Activated naive CD8-positive, alpha-beta T cell treated with anti-CD3 and anti-CD28 coated beads, Interleukin-2, amount 10 ng/mL, durations not matched to agents 7 days and 5 days (primary cell): ENCODE results near the gene COA4. TPM values are rescaled to one million over a fixed set of nuclear protein-coding genes. Genes with fewer than 3 reads are reported as not detected.
A peak's percentile ranks its signal among the peaks of the same experiment; 100 is the strongest.

Experiments
- ATAC-seq: fragments of 150-1000 bp; cut with Tn5 transposase; one replicate; pipeline ENCODE4 v1.10.0; 2021; ENCODE audit warnings: low read depth, moderate library complexity
- POLR2A ChIA-PET: fragments of 350-600 bp; sonication (Branson Sonifier 250); formaldehyde crosslinking; loops from one replicate; lab custom pipeline; 2021; ENCODE audit warnings: antibody characterized with exemption; lab: Charles Lee
- DNase-seq: peaks from one replicate; pipeline ENCODE4 v3.0.0; 2021
- H3K27ac Mint-ChIP-seq: one replicate; pipeline ENCODE4 v1.8.0; 2022; ENCODE audit warnings: mild to moderate bottlenecking, mixed read lengths
- H3K27me3 Mint-ChIP-seq: one replicate; pipeline ENCODE4 v1.8.0; 2022; ENCODE audit warnings: mild to moderate bottlenecking, moderate library complexity, mixed read lengths
- H3K36me3 Mint-ChIP-seq: one replicate; pipeline ENCODE4 v1.8.0; 2021; ENCODE audit warnings: mild to moderate bottlenecking, mixed read lengths
- H3K4me1 Mint-ChIP-seq: one replicate; pipeline ENCODE4 v1.8.0; 2021; ENCODE audit warnings: mixed read lengths
- H3K4me3 Mint-ChIP-seq: one replicate; pipeline ENCODE4 v1.8.0; 2022; ENCODE audit warnings: mild to moderate bottlenecking, moderate library complexity, mixed read lengths
- H3K9me3 Mint-ChIP-seq: one replicate; pipeline ENCODE4 v1.8.0; 2021; ENCODE audit warnings: mixed read lengths
- total RNA-seq, 2 experiments: library from RNA; stranded (reverse); gene quantifications; one replicate each; pipeline ENCODE4 v1.2.3, GENCODE V29; 2021

The COA4 gene
- 10 to 100 TPM; 52.4 to 62.5 TPM for total RNA-seq

DNA sequence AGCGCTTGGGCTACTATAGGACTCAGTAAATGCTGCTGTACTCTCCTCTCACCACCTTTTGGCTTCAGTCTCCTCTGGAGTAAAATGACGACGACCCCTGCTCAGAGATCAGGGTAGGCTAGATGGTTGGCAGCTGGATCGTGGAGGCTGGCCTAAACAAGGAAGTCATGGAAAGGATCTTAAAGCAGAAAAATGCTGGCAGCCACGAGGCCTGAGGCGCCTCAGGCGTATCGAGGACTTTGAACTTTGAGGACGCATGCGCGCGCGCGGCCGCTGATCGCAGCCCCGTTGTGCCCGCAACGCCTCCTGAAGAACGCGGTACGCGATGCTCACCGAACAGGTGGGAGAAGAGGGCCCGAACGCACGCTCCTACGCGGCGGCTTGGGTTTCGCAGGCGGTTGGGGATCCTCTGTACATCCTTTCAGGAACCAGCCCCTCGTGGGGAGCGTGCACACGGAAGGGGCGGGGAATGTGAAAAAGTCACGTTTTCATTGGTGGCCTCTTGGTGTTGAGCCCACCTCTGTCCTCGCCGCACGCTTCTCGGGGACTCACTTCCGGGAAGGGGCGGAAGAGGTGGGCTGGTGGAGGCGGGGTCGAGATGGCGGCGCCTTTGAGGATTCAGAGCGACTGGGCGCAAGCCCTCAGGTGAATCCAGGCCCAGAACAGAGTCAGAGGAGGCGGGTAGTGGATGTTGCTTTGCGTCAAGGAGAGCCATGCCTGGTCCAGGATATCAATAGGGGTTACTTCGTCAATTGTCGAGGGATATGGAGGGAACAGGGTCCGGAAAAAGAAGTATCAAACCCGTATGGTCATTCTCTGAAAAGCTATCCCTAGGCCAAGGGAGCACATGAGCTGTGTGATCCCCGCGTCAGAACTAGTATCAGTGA, at the start of gene COA4, which contains the start of gene PAAF1:
Gene COA4, minus strand, starts transcription at position 423 of the 887 bp plus-strand sequence. CDS start 3,468 bp downstream, outside the sequence.
Gene PAAF1, plus strand, starts transcription at position 576 of the 887 bp plus-strand sequence. Its CDS starts 23 bp downstream, at position 599.
- ATAC-seq, result peak; percentile 96
- POLR2A ChIA-PET, result interaction anchor here (0.6 to 1.3 kb wide), 5 partner anchors 9 to 97 kb away, joined by 3 to 8 read pairs (median 4); partner anchors contain the start of gene MRPL48
- Mint-ChIP-seq H3K36me3 (peaks cover 15% of the 10 kb centered on the region), H3K4me3 (peak within 1 kb of the TSS; percentile 100), H3K4me1 (peaks cover 19% of the 10 kb centered on the region), H3K27ac (peak within 1 kb of the TSS; percentile 96), H3K9me3 (no peaks in the 10 kb centered on the region), H3K27me3 (no peaks in the 10 kb centered on the region)
- peak; percentile 88 for DNase-seq

DNA sequence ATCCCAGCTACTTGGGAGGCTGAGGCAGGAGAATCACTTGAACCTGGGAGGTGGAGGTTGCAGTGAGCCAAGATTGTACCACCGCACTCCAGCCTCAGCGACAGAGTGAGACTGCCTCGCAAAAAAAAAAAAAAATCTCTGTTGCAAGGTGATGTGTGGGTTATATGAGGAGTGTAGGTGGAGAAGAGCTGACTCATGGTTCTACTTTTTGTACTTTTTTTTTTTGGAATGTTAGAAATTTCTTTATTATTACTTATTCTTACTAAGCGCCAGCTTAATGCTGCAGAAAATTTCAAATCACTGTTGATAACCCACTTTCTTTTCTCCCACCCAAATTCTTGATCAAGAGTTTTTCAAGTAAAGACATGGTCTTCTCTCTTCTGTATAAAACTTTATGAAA, 44.5 kb upstream of the COA4 start:
- DNase-seq, result no peak
- ATAC-seq, result no peak
- no peaks in the 10 kb centered on the region for H3K4me1 Mint-ChIP-seq
- POLR2A ChIA-PET, result no interaction called here
- H3K36me3 Mint-ChIP-seq, result peaks cover 24% of the 10 kb centered on the region
- no peaks in the 10 kb centered on the region for H3K27me3 Mint-ChIP-seq
- no peak overlapping the region for H3K27ac Mint-ChIP-seq
- no peak overlapping the region for H3K4me3 Mint-ChIP-seq
- H3K9me3 Mint-ChIP-seq, result no peaks in the 10 kb centered on the region

DNA sequence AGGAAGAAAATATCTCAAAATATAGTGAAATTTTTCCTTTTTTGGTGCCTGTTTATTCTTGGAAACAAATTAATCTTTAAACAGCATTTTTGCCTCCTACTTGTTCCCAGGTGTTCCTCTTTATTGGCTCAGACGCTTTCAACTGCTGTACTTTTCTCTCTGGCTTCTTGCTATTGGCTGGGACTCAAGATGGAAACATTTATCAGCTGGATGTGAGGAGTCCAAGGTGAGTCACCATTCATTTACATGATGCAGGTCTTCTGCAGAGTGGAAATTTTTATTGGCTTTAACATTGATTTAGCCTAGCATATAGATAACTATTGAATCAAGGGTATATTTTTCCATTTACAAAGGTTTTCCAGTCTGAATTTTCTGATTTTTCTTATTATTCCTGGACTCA, 39.8 kb upstream of the COA4 start:
- DNase-seq, result no peak
- Mint-ChIP-seq H3K4me1 (no peaks in the 10 kb centered on the region), H3K9me3 (no peaks in the 10 kb centered on the region), H3K4me3 (no peak overlapping the region), H3K27ac (no peak overlapping the region), H3K27me3 (no peaks in the 10 kb centered on the region), H3K36me3 (peaks cover 32% of the 10 kb centered on the region)
- POLR2A ChIA-PET, result interaction anchor here (0.6 kb wide), 1 partner anchor 55 kb away, joined by 4 read pairs; no protein-coding TSS in a partner anchor
- no peak for ATAC-seq

DNA sequence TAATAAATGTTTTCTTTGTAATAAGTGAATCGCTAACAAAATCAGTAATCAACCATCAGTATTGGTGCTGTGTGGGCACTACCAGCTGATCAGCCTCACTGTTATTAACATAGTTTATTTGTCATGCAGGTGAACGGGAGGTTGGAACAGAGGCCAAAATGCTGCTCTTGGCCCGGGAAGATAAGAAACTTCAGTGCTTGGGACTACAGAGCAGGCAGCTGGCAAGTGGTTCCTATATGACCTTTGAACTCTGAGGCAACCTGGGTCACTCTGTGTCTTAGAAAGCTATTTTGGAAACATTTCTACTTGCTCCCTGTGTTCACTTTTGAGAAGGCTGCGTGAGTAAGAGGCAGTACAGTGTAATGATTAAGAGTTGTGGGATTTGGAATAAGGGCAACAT, 37.6 kb upstream of the COA4 start:
- no peaks in the 10 kb centered on the region for H3K9me3 Mint-ChIP-seq
- no peak overlapping the region for H3K27ac Mint-ChIP-seq
- H3K27me3 Mint-ChIP-seq, result no peaks in the 10 kb centered on the region
- DNase-seq (no peak), ATAC-seq (no peak)
- peaks cover 32% of the 10 kb centered on the region for H3K36me3 Mint-ChIP-seq
- POLR2A ChIA-PET, result no interaction called here
- H3K4me1 Mint-ChIP-seq, result no peaks in the 10 kb centered on the region
- H3K4me3 Mint-ChIP-seq, result no peak overlapping the region

DNA sequence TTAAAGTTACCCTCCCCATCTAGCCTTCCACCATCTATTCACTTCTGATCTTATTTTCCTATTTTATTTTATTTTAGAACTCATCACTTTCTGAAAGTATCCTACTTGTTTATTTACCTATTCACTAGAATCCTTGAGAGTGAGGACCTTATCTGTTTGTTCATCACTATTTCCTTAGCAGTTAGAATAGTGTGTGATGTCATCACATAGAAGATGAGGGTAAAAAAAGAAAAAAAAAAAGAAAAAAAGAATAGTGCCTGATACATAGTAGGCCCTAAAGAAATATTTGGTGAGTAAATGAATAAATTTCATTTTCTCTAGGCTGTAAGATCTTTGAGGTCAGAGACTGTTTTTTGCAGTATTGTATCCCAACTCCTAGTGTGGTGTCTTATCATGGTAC, 36.8 kb upstream of the COA4 start:
- no peak overlapping the region for H3K4me3 Mint-ChIP-seq
- no peaks in the 10 kb centered on the region for H3K4me1 Mint-ChIP-seq
- ATAC-seq, result no peak
- peaks cover 24% of the 10 kb centered on the region for H3K36me3 Mint-ChIP-seq
- POLR2A ChIA-PET, result no interaction called here
- no peak for DNase-seq
- no peaks in the 10 kb centered on the region for H3K9me3 Mint-ChIP-seq
- no peak overlapping the region for H3K27ac Mint-ChIP-seq
- H3K27me3 Mint-ChIP-seq, result no peaks in the 10 kb centered on the region

DNA sequence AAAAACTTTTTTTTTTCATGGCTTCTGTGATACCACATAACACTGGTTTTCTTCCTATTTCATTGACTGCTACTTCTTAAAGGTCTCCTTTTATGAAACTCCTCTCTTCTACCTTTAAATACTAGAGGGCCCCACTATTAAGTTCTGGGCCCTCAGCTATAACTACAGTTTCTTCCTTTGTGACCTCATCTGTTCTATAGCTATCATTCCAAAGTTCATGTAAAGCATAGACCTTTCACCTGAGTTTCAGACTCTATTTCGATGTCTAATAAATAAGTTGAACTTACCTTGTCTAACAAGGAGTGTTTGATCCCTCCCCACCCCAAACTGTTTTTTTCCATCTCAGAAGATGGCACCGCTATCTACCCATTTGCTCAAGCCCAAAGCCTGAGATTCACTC, 35.4 kb upstream of the COA4 start:
- POLR2A ChIA-PET, result no interaction called here
- no peak for ATAC-seq
- no peaks in the 10 kb centered on the region for H3K27me3 Mint-ChIP-seq
- H3K4me1 Mint-ChIP-seq, result no peaks in the 10 kb centered on the region
- H3K4me3 Mint-ChIP-seq, result no peak overlapping the region
- peaks cover 18% of the 10 kb centered on the region for H3K36me3 Mint-ChIP-seq
- no peak for DNase-seq
- no peak overlapping the region for H3K27ac Mint-ChIP-seq
- no peaks in the 10 kb centered on the region for H3K9me3 Mint-ChIP-seq

DNA sequence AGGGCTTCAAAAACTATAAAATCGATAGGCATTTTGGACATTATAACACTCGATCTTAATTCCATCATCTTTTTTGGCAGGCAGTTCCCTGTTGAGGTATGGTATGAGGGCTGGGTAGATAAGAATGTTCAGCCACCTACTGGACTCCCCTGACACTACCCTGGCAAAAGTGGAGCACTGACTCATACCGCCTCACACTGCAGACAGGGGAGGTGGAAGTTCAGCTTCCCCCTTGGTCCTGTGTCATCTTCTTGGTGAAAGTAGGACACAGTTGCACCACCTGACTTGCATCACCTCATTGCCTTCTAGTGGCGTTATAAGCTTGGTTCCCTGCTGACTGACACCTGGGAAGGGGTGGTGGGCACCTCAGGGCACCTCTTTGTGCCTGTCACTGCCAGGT, 30.5 kb upstream of the COA4 start:
- POLR2A ChIA-PET, result no interaction called here
- no peak for ATAC-seq
- H3K36me3 Mint-ChIP-seq, result peaks cover 10% of the 10 kb centered on the region

DNA sequence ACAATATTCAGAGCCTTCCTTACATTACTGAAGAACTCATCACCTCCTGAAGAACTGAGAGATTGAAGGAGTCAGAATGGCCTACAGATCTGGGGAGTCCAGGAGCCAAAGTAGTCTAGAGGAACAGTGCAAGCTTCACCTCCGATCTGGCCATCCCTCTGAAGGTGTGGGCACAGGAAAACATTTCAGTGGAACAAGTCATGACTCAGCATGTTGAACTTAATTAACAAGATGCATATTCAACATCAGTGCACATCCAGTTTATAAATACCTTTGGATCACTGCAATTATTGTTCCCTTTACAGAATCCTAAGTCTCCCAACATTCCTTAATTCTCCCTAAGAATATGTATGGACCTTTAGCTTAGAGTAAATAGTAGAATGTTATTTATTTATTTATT, 25.7 kb upstream of the COA4 start:
- Mint-ChIP-seq H3K4me1 (no peaks in the 10 kb centered on the region), H3K4me3 (no peak overlapping the region), H3K27me3 (no peaks in the 10 kb centered on the region), H3K27ac (no peak overlapping the region), H3K36me3 (peaks cover 13% of the 10 kb centered on the region), H3K9me3 (no peaks in the 10 kb centered on the region)
- POLR2A ChIA-PET, result no interaction called here
- DNase-seq (no peak), ATAC-seq (no peak)

More for the DNA sequence above, 30.5 kb upstream of the COA4 start:
- Mint-ChIP-seq H3K4me1 (no peaks in the 10 kb centered on the region), H3K27me3 (no peaks in the 10 kb centered on the region), H3K9me3 (no peaks in the 10 kb centered on the region), H3K27ac (no peak overlapping the region), H3K4me3 (no peak overlapping the region)
- DNase-seq, result no peak

DNA sequence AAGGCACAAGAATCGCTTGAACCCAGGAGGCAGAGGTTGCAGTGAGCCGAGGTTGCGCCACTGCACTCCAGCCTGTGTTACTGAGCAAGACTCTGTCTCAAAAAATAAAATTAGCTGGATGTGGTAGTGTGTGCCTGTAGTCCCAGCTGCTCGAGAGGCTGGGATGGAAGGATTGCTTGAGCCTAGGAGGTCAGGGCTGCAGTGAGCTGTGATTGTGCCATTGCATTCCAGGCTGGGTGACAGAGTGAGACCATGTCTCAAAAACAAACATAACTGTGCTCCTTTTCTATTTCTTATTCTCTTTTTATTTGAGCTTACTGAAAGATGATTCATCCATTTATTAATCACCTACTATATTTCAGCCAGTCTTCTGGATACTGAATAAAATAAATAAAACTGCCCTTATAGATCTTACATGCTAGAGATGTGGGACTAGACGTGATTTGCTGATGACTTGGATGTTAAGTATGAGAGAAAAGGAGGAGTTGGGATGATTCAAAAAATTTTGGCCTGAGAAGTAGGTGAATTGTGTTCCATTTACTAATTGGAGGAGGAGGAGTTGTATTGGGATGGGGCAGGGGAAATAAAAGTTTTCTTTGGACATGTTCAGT, 18.2 kb upstream of the COA4 start:
- H3K27ac Mint-ChIP-seq, result no peak overlapping the region
- no peaks in the 10 kb centered on the region for H3K27me3 Mint-ChIP-seq
- DNase-seq (no peak), ATAC-seq (no peak)
- no peak overlapping the region for H3K4me3 Mint-ChIP-seq
- POLR2A ChIA-PET, result no interaction called here
- no peaks in the 10 kb centered on the region for H3K9me3 Mint-ChIP-seq
- H3K4me1 Mint-ChIP-seq, result no peaks in the 10 kb centered on the region
- peaks cover 4% of the 10 kb centered on the region for H3K36me3 Mint-ChIP-seq

DNA sequence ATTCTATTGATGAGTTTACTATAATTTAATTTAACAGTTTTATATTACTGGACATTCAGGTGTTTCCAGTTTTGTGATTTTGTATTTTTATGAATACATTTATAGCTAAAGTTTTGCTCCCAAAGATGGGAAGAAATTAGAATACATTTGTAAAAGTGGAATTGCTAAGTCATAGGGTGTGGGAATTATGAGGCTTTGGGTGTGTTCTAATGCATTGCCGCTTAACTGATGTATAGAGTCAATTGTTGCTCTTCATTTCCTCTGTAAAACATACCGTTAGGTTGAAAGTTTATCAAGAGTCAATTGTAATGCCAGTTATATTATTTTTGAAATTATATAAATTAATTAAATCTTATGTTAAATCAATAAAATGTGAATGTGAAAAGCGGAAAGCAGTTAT, 16.4 kb upstream of the COA4 start:
- H3K4me1 Mint-ChIP-seq, result peaks cover 1% of the 10 kb centered on the region
- H3K4me3 Mint-ChIP-seq, result no peak overlapping the region
- H3K27me3 Mint-ChIP-seq, result no peaks in the 10 kb centered on the region
- no peak for ATAC-seq
- peaks cover 7% of the 10 kb centered on the region for H3K36me3 Mint-ChIP-seq
- H3K9me3 Mint-ChIP-seq, result no peaks in the 10 kb centered on the region
- no peak overlapping the region for H3K27ac Mint-ChIP-seq
- no peak for DNase-seq
- POLR2A ChIA-PET, result no interaction called here

DNA sequence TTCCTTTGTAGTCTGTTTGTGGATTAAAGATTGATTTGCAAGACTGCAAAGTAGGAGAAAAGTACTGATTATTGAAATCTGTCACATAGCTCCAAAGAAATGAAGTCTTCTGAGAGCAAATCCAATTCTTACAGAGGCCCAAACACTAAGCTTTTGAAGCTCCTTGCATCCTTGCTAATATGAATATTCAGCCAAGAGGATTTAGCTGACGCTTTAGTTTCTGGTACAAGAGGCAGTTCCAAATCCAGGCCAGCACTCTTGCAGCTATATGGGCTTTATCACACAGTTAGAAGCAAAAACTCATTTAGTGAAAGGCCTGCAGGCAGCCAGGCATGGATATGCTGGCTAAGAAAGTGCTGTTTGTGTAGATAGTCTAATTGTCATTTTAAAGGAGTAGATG, 12.9 kb upstream of the COA4 start:
- peaks cover 10% of the 10 kb centered on the region for H3K36me3 Mint-ChIP-seq
- no peaks in the 10 kb centered on the region for H3K27me3 Mint-ChIP-seq
- POLR2A ChIA-PET, result no interaction called here
- ATAC-seq (no peak), DNase-seq (no peak)
- no peak overlapping the region for H3K4me3 Mint-ChIP-seq
- no peak overlapping the region for H3K27ac Mint-ChIP-seq
- peaks cover 5% of the 10 kb centered on the region for H3K4me1 Mint-ChIP-seq
- peaks cover 1% of the 10 kb centered on the region for H3K9me3 Mint-ChIP-seq

DNA sequence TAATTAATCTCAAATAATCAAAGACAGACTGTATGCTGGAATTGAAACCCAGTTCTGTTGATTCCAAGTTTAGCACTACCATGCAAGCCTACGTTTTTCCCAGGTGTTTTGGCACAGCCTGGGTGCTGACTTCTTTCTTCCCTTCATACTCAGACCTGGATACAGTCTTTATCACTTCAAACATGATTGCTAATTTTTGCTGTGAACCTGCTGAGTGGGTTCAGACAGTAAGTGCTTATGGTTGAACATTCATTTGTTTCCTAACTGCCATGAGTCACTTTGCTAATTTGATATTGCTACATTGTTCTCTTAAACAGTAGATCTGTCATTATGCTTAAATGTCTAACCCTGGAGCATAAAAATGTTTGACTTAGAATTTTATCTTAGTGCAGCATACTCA, 12.4 kb upstream of the COA4 start:
- Mint-ChIP-seq H3K27ac (no peak overlapping the region), H3K27me3 (no peaks in the 10 kb centered on the region), H3K36me3 (peaks cover 10% of the 10 kb centered on the region), H3K4me3 (no peak overlapping the region), H3K9me3 (peaks cover 1% of the 10 kb centered on the region), H3K4me1 (peaks cover 5% of the 10 kb centered on the region)
- POLR2A ChIA-PET, result no interaction called here
- no peak for DNase-seq
- no peak for ATAC-seq

DNA sequence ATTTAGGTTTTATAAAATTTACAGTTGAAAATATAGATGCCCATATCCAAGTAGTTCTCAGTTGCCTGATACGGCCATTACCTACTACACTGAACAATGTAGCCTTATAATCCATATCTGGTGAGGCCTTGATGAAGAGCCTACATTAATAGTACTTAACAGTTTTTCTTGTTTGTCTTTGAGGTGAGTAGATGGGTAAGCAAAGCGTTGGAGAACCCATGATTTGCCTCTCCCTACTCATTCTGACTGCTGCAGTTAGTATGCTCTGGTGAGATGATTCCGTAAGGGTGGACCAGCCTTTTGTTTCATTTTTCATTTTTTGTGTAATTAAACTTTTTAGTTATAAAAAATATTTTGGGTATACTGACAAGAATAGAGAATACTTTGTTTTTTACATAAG, 11.6 kb upstream of the COA4 start:
- Mint-ChIP-seq H3K9me3 (peaks cover 1% of the 10 kb centered on the region), H3K27me3 (no peaks in the 10 kb centered on the region), H3K4me1 (peaks cover 5% of the 10 kb centered on the region), H3K4me3 (no peak overlapping the region), H3K36me3 (peaks cover 13% of the 10 kb centered on the region), H3K27ac (no peak overlapping the region)
- DNase-seq, result no peak
- ATAC-seq, result no peak
- POLR2A ChIA-PET, result no interaction called here

DNA sequence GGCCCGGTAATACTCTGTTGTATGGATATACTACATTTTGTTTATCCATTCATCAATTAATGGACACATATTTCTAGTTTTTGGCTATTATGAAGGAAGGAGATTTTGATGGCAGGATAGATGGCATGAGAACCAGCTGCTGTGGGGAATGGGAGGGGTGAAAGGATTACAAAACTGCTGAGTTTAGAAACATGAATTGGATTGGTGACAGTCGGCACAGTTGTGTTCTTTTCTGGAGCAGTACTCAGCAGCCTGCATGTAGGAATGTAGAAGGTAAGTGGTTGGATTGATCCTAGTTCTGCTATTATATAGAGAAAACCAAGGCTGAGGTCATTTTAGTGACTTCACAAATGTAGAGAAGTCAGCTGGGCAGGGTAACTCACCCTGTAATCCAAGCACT, 7.2 kb upstream of the COA4 start:
- H3K36me3 Mint-ChIP-seq, result peaks cover 14% of the 10 kb centered on the region
- no peak overlapping the region for H3K4me3 Mint-ChIP-seq
- H3K9me3 Mint-ChIP-seq, result peaks cover 1% of the 10 kb centered on the region
- peak overlapping the region; percentile 4 for H3K27ac Mint-ChIP-seq
- no peaks in the 10 kb centered on the region for H3K27me3 Mint-ChIP-seq
- POLR2A ChIA-PET, result no interaction called here
- no peak for ATAC-seq
- peaks cover 3% of the 10 kb centered on the region for H3K4me1 Mint-ChIP-seq
- no peak for DNase-seq
